AG10803 (cell line): ENCODE results near the gene AFG1L.
"Not testable (repeated sequence)": the region's sequence is repeated elsewhere in the genome, so short reads cannot be mapped to it uniquely, and the experiment has no call there.

Experiments used
- DNase-seq: peaks from one replicate; pipeline ENCODE4 v3.0.0; 2010; ENCODE audit warnings: low read depth
- H3K4me3 ChIP-seq: 2 replicates; pipeline ENCODE4 v1.5.1; 2011; ENCODE audit warnings: mild to moderate bottlenecking, low read length, control low read depth
- TF ChIP-seq, protein P1 (sequence below): conservative IDR thresholded peaks from 2 replicates; pipeline ENCODE4 v1.5.1; 2011; ENCODE audit warnings: mild to moderate bottlenecking, low read length, control low read depth, inconsistent platforms

Gene AFG1L

GRCh38 chr6:108254433-108255410, 40.1 kb upstream of the AFG1L start:
- H3K4me3 ChIP-seq = no peak overlapping the region
- TF ChIP-seq, protein P1, sequence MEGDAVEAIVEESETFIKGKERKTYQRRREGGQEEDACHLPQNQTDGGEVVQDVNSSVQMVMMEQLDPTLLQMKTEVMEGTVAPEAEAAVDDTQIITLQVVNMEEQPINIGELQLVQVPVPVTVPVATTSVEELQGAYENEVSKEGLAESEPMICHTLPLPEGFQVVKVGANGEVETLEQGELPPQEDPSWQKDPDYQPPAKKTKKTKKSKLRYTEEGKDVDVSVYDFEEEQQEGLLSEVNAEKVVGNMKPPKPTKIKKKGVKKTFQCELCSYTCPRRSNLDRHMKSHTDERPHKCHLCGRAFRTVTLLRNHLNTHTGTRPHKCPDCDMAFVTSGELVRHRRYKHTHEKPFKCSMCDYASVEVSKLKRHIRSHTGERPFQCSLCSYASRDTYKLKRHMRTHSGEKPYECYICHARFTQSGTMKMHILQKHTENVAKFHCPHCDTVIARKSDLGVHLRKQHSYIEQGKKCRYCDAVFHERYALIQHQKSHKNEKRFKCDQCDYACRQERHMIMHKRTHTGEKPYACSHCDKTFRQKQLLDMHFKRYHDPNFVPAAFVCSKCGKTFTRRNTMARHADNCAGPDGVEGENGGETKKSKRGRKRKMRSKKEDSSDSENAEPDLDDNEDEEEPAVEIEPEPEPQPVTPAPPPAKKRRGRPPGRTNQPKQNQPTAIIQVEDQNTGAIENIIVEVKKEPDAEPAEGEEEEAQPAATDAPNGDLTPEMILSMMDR = no peak
- no peak for DNase-seq

GRCh38 chr6:108260126-108260808, 34.6 kb upstream of the AFG1L start:
- peak overlapping the region; percentile 72 for H3K4me3 ChIP-seq
- TF ChIP-seq, protein P1 = no peak
- peak; percentile 48 for DNase-seq

DNA sequence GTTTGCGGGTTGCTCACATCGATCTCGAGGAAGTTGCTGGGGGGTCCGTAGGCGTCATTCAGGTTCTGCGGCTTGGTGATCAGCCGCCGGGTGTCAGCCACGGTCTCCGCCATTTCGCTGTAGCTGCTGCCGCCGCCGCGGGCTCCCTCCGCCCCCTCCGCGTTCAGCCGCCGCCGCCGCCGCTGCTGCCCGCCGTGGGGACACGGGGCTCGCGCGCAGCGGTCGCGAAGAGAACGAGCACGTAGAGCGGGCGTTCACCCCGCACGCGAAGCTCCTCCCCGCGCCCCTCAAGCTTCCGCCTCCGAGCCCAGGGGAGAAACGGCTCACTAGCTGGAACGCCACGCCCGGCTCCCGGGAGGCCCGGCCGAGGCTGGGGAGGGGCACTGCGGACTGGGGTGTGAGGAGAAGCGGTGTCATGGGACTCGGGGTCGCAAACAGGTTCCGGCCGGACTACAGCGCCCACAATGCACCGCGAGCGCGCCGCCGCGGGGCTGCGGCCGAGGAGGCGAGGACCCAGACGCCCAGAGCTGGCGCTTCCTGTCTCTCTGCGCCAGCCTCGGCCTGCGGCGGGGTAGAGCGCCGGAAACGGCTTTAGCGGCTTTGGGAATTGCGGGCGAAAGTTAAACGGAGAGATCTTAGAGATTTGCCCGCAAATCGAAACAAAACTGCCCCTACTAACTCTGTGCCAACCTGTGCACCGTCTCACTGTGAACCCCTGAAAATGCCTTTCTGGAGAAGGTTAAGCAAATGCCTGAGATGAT, 33.9 kb upstream of the AFG1L start, which contains the start of gene SNX3:
TSS of gene SNX3 (minus strand) at position 232 of the 761 bp plus-strand sequence. CDS start at position 113, 119 bp downstream.
- peak; percentile 96 for DNase-seq

DNA sequence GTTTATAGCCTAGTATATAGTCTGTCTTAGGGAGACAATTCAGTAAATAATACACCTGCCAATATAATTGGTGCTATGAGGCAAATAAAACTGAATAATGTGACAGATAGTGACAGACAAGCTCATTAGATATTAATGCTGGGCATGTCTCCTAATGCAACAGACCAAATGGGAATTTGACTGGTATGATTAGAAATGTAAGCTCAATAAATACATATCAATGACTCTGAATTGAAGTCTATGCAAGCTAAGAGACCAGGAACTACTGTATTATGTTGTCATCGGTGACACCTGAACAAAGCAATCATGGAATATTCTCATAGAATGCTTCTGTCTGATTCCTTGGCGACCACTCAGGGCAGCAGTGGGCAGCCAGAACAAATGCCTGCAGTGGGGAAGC, 31.5 kb upstream of the AFG1L start:
- DNase-seq = no peak
- H3K4me3 ChIP-seq = no peak overlapping the region
- TF ChIP-seq, protein P1 = no peak

More for the DNA sequence above, 33.9 kb upstream of the AFG1L start, which contains the start of gene SNX3:
- TF ChIP-seq, protein P1 = no peak
- peak within 1 kb of the TSS; percentile 72 for H3K4me3 ChIP-seq

DNA sequence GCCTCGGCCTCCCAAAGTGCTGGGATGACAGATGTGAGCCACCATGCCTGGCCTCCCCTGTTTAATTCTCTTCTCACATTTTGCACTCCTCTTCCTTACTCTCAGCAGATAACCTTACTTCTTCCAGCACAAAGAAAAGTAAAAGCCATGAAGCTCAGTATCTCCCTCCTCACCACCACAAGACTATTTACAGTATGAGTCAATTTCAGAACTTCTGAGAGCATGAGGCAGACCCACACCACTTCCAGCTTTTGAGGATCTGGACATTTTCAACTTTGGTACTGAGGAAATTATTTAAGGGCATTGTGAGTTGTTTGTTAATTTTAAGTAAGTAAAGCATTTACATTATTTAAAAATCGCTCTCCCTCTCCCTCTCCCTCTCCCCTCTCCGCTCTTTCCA, 26.0 kb upstream of the AFG1L start:
- TF ChIP-seq, protein P1 = no peak
- H3K4me3 ChIP-seq = no peak overlapping the region
- DNase-seq = no peak

DNA sequence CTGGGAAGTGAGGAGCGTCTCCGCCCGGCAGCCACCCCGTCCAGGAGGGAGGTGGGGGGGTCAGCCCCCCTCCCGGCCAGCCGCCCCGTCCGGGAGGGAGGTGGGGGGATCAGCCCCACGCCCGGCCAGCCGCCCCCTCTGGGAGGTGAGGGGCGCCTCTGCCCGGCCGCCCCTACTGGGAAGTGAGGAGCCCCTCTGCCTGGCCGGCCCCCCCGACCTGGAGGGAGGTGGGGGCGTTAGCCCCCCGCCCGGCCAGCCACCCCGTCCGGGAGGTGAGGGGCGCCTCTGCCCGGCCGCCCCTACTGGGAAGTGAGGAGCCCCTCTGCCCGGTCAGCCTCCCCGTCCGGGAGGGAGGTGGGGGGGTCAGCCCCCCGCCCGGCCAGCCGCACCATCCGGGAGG, 24.9 kb upstream of the AFG1L start:
- not testable (repeated sequence) for DNase-seq

DNA sequence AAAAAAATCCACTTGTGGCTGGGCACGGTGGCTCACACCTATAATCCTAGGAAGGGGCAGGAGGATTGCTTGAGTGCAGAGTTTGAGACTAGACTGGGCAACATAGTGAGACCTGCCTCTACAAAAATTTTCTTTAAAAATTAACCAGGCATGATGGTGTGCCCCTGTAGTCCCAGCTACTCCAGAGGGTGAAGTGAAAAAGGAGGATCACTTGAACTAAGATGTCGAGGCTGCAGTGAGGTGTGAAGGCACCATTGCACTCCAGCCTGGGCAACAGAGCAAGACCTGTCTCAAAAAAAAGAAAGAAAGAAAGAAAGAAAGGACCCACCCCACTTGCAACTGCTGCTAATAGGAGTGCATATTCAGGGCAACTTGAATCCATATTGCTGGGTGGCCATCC, 20.3 kb upstream of the AFG1L start:
- DNase-seq = no peak
- TF ChIP-seq, protein P1 = no peak
- no peak overlapping the region for H3K4me3 ChIP-seq

More for the DNA sequence above, 24.9 kb upstream of the AFG1L start:
- not testable (repeated sequence) for H3K4me3 ChIP-seq
